ENCODE results near the gene HOXA3. TPM values are rescaled to one million over a fixed set of nuclear protein-coding genes. Genes with fewer than 3 reads are reported as not detected.

Gene HOXA3
- total RNA-seq, 2 experiments from 2014 or later: not detected

- Mint-ChIP-seq H3K4me1 (no peaks in the 10 kb centered on the region), H3K9me3 (ENCODE audit: low read depth) (no peaks in the 10 kb centered on the region), H3K27ac (no peak overlapping the region), H3K4me3 (no peak overlapping the region), H3K36me3 (no peaks in the 10 kb centered on the region), H3K27me3 (peaks cover 3% of the 10 kb centered on the region)
- DNase-seq (no peak), ATAC-seq (no peak)
- CTCF ChIA-PET: no interaction called here
Observed at GRCh38 chr7:27112361-27112760, 40.0 kb downstream of the HOXA3 start.

GRCh38 chr7:27111751-27112277, 40.6 kb downstream of the HOXA3 start:
- CTCF ChIA-PET: no interaction called here
- Mint-ChIP-seq H3K36me3 (no peaks in the 10 kb centered on the region), H3K27me3 (peaks cover 3% of the 10 kb centered on the region), H3K9me3 (ENCODE audit: low read depth) (no peaks in the 10 kb centered on the region), H3K4me3 (no peak overlapping the region), H3K27ac (no peak overlapping the region), H3K4me1 (no peaks in the 10 kb centered on the region)
- ATAC-seq (no peak), DNase-seq (no peak)

- DNase-seq (no peak), ATAC-seq (no peak)
- Mint-ChIP-seq H3K27ac (no peak overlapping the region), H3K9me3 (ENCODE audit: low read depth) (no peaks in the 10 kb centered on the region), H3K27me3 (peaks cover 3% of the 10 kb centered on the region), H3K4me1 (no peaks in the 10 kb centered on the region), H3K36me3 (no peaks in the 10 kb centered on the region), H3K4me3 (no peak overlapping the region)
- CTCF ChIA-PET: no interaction called here
Observed at GRCh38 chr7:27111042-27111750, 41.2 kb downstream of the HOXA3 start.

- Mint-ChIP-seq H3K9me3 (ENCODE audit: low read depth) (no peaks in the 10 kb centered on the region), H3K4me1 (no peaks in the 10 kb centered on the region), H3K36me3 (no peaks in the 10 kb centered on the region), H3K27ac (no peak overlapping the region), H3K4me3 (no peak overlapping the region), H3K27me3 (peaks cover 11% of the 10 kb centered on the region)
- ATAC-seq (no peak), DNase-seq (no peak)
- CTCF ChIA-PET: interaction anchor here (0.6 kb wide), 1 partner anchor 8 kb away, joined by 3 read pairs; no protein-coding TSS in a partner anchor
Observed at GRCh38 chr7:27110186-27111031, 42.0 kb downstream of the HOXA3 start.

GRCh38 chr7:27109466-27110185, 42.8 kb downstream of the HOXA3 start:
- ATAC-seq (no peak), DNase-seq (no peak)
- Mint-ChIP-seq H3K4me3 (no peak overlapping the region), H3K27ac (no peak overlapping the region), H3K27me3 (peaks cover 15% of the 10 kb centered on the region), H3K9me3 (ENCODE audit: low read depth) (no peaks in the 10 kb centered on the region), H3K36me3 (no peaks in the 10 kb centered on the region), H3K4me1 (no peaks in the 10 kb centered on the region)
- CTCF ChIA-PET: interaction anchor here (0.6 kb wide), 1 partner anchor 9 kb away, joined by 3 read pairs; no protein-coding TSS in a partner anchor

GRCh38 chr7:27108390-27109127, 43.8 kb downstream of the HOXA3 start:
- peaks cover 26% of the 10 kb centered on the region for H3K27me3 Mint-ChIP-seq
- H3K36me3 Mint-ChIP-seq: no peaks in the 10 kb centered on the region
- no peaks in the 10 kb centered on the region for H3K4me1 Mint-ChIP-seq
- H3K4me3 Mint-ChIP-seq: no peak overlapping the region
- DNase-seq (no peak), ATAC-seq (no peak)
- no peaks in the 10 kb centered on the region for H3K9me3 Mint-ChIP-seq (ENCODE audit: low read depth)
- H3K27ac Mint-ChIP-seq: no peak overlapping the region
- CTCF ChIA-PET: no interaction called here

- peaks cover 2% of the 10 kb centered on the region for H3K36me3 Mint-ChIP-seq
- DNase-seq (no peak), ATAC-seq (no peak)
- no peak overlapping the region for H3K4me3 Mint-ChIP-seq
- CTCF ChIA-PET: no interaction called here
- H3K27me3 Mint-ChIP-seq: peaks cover 35% of the 10 kb centered on the region
- H3K4me1 Mint-ChIP-seq: peaks cover 3% of the 10 kb centered on the region
- H3K27ac Mint-ChIP-seq: no peak overlapping the region
- H3K9me3 Mint-ChIP-seq (ENCODE audit: low read depth): no peaks in the 10 kb centered on the region
Observed at GRCh38 chr7:27107391-27108381, 44.7 kb downstream of the HOXA3 start.

GRCh38 chr7:27106901-27107240, 45.5 kb downstream of the HOXA3 start:
- H3K27ac Mint-ChIP-seq: no peak overlapping the region
- no peaks in the 10 kb centered on the region for H3K9me3 Mint-ChIP-seq (ENCODE audit: low read depth)
- CTCF ChIA-PET: no interaction called here
- DNase-seq (no peak), ATAC-seq (no peak)
- H3K27me3 Mint-ChIP-seq: peaks cover 40% of the 10 kb centered on the region
- peaks cover 2% of the 10 kb centered on the region for H3K36me3 Mint-ChIP-seq
- H3K4me3 Mint-ChIP-seq: no peak overlapping the region
- peaks cover 7% of the 10 kb centered on the region for H3K4me1 Mint-ChIP-seq

- Mint-ChIP-seq H3K27ac (no peak overlapping the region), H3K27me3 (peaks cover 44% of the 10 kb centered on the region), H3K4me3 (no peak overlapping the region), H3K4me1 (peaks cover 11% of the 10 kb centered on the region), H3K36me3 (peaks cover 2% of the 10 kb centered on the region), H3K9me3 (ENCODE audit: low read depth) (no peaks in the 10 kb centered on the region)
- CTCF ChIA-PET: interaction anchor here (1.2 to 2.4 kb wide), 2 partner anchors 10 to 45 kb away, joined by 3 to 6 read pairs; no protein-coding TSS in a partner anchor
- ATAC-seq (no peak), DNase-seq (no peak)
Observed at GRCh38 chr7:27106181-27106900, 46.0 kb downstream of the HOXA3 start.

- DNase-seq (no peak), ATAC-seq (no peak)
- no peak overlapping the region for H3K4me3 Mint-ChIP-seq
- CTCF ChIA-PET: interaction anchor here (1.2 to 2.4 kb wide), 2 partner anchors 9 to 46 kb away, joined by 3 to 6 read pairs; no protein-coding TSS in a partner anchor
- peaks cover 53% of the 10 kb centered on the region for H3K27me3 Mint-ChIP-seq
- H3K9me3 Mint-ChIP-seq (ENCODE audit: low read depth): no peaks in the 10 kb centered on the region
- peaks cover 11% of the 10 kb centered on the region for H3K4me1 Mint-ChIP-seq
- peaks cover 2% of the 10 kb centered on the region for H3K36me3 Mint-ChIP-seq
- no peak overlapping the region for H3K27ac Mint-ChIP-seq
Observed at GRCh38 chr7:27105301-27106031, 46.9 kb downstream of the HOXA3 start.

Measured in activated CD8-positive, alpha-beta memory T cell treated with anti-CD3 and anti-CD28 coated beads, Interleukin-2, amount 10 ng/mL, durations not matched to agents 7 days and 5 days (primary cell).